HG03135 (cell line): ENCODE results near the gene ABCD2.
"Not testable (repeated sequence)": the region's sequence is repeated elsewhere in the genome, so short reads cannot be mapped to it uniquely, and the experiment has no call there.

Experiments used
- ATAC-seq: cut with Tn5 transposase; IDR thresholded peaks from one replicate; pipeline ENCODE4 v1.9.1; 2021; ENCODE audit warnings: mild to moderate bottlenecking, moderate library complexity; ENCODE audit not compliant: unreplicated experiment

ABCD2 gene

GRCh38 chr12:39619660-39620433 is at the start of gene ABCD2:
Gene ABCD2, minus strand, starts transcription at chr12:39619803. Its CDS starts 188 bp downstream, at chr12:39619615.
- peak; percentile 86 for ATAC-seq

GRCh38 chr12:39660101-39660500 is 40.5 kb upstream of the ABCD2 start:
- ATAC-seq: no peak

DNA sequence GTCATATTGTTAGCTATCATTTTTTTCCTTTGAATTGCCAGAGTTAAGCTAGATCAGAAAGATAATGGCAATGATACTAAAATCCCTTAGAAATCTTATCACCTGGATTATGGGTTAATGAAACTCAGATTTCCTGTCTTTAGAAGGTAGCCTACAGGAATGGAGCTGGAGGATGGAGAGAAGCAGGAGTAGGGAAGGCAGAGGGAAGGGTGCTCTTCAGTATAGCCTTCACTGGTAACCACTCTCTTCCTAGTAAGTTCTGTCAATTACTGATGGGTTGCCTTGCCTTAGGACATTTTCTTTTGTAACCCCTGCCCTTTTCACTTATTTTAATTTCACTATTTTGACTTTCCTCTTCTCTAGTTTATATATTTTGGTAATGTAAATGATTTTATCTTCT is 27.8 kb upstream of the ABCD2 start:
- no peak for ATAC-seq

GRCh38 chr12:39646963-39647362 is 27.4 kb upstream of the ABCD2 start:
- no peak for ATAC-seq

DNA sequence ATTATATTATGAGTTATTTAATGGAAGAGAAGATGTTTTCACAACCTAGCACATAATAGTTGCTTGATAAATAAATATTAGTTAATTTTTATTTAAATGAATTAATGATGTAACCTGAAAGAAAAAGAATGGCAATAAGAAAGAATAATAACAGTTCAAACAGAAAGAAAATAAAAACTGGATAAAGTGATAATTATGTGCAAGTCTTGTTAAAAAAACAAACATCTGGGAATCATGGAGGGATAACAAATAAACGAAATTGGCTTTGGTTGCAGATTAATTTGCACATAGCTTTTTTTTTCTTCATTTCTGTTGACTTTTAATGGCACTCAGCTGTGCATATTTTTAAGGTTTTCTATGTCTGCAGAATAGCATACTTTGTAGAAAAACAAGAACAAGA is 23.4 kb upstream of the ABCD2 start:
- ATAC-seq: no peak

DNA sequence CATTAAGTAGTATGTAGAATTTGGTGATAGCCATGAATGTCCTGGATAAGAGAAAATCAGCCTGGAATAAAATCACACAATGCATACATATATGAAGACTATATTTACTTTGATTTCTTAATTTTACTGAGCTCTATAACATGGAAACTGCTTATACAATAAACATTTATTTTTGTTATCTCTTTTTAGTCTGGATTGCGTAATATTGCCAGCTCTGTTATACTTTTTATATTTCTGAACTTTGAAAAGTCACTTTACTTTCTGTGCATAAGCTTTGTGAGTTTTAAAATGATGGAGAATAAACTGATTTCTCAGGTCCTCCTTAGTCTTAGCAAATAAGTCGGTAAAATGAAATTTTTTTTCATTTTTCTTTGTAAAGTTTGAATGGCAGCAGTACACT is 19.2 kb upstream of the ABCD2 start:
- no peak for ATAC-seq

DNA sequence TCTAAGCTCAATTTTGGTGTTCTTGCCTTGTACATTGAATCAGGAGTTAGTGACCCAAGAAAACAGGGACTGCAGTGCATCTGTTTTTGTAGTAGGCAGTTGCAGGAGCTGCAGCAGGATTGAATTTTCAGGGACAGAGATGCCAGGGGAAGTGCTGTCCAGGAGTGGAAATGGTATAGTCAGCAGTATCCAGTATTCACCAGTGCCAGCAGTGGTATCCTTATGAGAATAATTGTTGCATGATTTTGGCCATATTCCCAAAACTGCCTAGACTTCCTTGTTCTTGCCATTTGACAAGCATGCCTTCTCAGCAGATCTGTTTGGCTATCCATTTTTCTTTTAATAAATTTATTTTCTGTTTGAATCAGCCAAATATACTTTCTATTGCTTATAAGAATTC is 18.6 kb upstream of the ABCD2 start:
- ATAC-seq: no peak

DNA sequence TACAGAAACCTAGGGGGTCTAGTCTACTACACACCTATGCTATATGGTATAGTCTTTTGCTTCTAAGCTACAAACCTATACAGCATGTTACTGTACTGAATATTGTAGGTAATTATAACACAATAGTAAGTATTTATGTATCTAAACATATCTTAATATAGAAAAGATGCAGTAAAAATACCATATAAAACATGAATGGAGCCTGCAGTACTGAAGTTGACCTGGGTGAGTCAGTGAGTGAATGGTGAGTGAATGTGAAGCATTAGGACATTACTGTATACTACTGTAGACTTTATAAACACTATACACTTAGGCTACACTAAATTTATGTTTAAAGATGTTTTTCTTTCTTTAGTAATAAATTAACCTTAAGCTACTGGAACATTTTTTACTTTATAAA is 13.1 kb upstream of the ABCD2 start:
- no peak for ATAC-seq

GRCh38 chr12:39628836-39629235 is 9.2 kb upstream of the ABCD2 start:
- no peak for ATAC-seq

DNA sequence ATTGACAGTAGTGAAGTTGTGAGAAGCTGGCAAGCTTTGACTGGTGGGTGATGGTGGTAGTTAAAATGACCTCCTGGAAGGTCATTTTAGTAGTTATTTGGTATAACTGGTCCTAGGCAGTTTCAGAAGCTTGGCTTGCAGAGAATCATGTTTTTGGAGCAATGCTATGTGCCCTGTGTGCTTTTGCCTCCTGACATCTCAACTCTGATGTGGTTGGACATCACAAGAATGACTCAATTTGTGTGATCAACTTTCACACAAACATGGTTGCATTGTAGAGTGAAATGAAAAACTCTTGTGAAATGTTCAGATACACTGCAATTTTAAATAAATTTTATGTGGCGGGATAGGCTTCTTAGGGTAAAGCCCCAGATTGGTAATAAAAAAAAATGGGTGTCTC is 8.3 kb upstream of the ABCD2 start:
- ATAC-seq: no peak

GRCh38 chr12:39626033-39626814 is 6.6 kb upstream of the ABCD2 start:
- ATAC-seq: no peak

DNA sequence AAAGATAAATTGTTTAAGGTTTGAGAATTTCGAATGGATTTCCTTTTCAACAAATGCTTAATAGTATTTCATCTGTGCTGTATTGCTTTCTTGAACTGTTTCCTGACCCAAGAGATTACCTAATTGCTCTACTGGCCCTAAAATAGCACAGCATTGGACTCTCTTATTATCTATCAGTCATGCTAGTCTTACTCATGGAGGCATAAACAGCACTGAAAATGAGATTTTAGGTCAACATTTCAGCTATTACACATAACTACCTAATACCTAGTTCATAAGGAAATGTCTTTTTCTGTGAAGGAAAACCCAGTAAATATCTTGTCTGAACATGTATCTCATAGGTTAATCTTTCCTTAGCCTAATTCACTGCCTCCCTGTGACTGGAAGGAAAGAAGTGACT is 4.3 kb upstream of the ABCD2 start:
- ATAC-seq: no peak

GRCh38 chr12:39623160-39623559 is 3.6 kb upstream of the ABCD2 start:
- not testable (repeated sequence) for ATAC-seq

DNA sequence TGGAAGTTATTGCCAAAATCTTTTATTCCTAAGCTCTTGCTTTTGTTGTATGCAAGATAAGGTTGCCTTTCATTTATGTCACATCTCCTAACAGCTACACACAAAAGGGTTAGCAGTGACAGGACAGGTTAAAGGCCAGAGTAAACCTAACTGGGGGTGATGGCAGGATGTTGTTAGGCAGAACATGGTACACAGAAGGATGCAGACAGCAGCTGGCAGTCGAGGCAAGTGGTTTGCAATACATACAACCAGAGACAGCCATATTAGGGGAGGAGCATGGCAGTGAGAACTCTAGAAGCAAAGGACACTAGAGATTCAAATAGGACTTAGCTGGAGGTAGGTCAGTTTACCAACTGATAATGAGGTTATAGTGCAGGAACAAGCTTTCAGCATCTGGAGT is 2.7 kb upstream of the ABCD2 start:
- no peak for ATAC-seq

DNA sequence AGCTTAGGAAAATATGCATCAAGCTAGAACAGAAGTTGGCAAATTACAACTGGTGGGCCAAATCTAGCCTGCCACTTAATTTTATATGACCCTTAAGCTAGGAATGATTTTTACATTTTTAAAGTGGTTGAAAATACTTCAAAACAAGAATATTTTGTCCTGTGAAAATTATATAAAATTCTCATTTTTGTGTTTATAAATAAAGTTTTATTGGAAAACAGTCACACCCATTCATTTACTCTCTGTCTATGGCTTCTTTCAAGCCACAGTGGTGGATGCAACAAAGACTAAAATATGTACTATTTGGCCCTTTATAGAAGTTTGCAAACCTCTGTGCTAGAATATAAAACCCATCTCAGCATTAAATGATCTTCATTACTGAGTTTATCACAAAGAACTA is 2.1 kb upstream of the ABCD2 start:
- ATAC-seq: no peak

GRCh38 chr12:39620659-39621658 is 1.4 kb upstream of the ABCD2 start:
- ATAC-seq: peak; percentile 33

DNA sequence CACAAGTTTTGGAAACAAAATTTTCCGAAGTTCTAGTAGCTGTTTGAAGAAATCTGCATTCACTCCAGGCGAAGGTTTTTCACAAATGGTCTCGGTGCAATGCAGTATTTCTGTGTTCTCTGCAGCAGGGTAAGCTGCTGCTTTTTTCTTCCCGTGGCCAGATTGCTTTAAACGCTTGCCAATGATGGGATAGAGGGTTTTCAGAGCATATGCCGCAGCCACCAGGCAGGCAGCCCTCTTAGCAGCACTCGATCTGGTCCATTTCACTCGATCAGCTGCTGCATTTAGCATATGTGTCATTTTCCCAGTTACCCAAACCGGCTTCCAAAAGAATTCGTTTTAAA is 315 bp downstream of the ABCD2 start:
- ATAC-seq: peak; percentile 20

- no peak for ATAC-seq
Observed at GRCh38 chr12:39618701-39619100, 902 bp downstream of the ABCD2 start.

DNA sequence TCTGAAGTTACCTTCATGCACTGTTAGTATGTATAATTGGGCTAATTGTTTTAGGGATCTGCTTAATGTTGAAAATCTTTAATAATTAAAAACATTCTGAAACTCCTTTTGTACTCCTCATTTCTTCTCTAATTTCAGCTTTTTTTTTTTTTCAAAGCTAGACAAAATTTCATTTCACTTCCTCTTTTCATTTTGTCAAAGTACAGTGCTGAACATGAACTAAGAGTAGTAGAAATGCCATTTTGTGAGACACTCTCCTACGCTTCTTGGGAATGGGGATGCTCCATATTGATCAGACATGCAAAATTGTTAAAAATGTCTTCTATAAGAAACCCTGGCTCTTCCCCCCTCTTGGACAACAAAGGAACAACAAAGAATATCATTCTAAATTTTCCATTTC is 1.7 kb downstream of the ABCD2 start:
- no peak for ATAC-seq

GRCh38 chr12:39616666-39617065 is 2.9 kb downstream of the ABCD2 start:
- no peak for ATAC-seq

- no peak for ATAC-seq
Observed at GRCh38 chr12:39616251-39616650, 3.4 kb downstream of the ABCD2 start.
